ENCODE results near the gene LMAN2.
"Not testable (repeated sequence)": the region's sequence is repeated elsewhere in the genome, so short reads cannot be mapped to it uniquely, and the experiment has no call there.

LMAN2 gene

GRCh38 chr5:177364159-177364962 lies 12.9 kb upstream of the LMAN2 start:
- DNase-seq = peak in 1 of 2 donors; percentile 49

GRCh38 chr5:177363565-177363964 lies 12.1 kb upstream of the LMAN2 start:
- DNase-seq = no peak

GRCh38 chr5:177362610-177363507 lies 11.4 kb upstream of the LMAN2 start:
- DNase-seq = peak; percentile 71 to 76

- DNase-seq = no peak
These were observed 10.8 kb upstream of the LMAN2 start for GRCh38 chr5:177362292-177362609.

GRCh38 chr5:177361418-177362291 lies 10.2 kb upstream of the LMAN2 start:
- DNase-seq = peak in 1 of 2 donors; percentile 29

- DNase-seq = not testable (repeated sequence)
These were observed 9.3 kb upstream of the LMAN2 start for GRCh38 chr5:177360740-177361139.

GRCh38 chr5:177359860-177360259 lies 8.4 kb upstream of the LMAN2 start:
- no peak for DNase-seq

GRCh38 chr5:177359451-177359851 lies 8.0 kb upstream of the LMAN2 start:
- no peak for DNase-seq

- no peak for DNase-seq
These were observed 6.9 kb upstream of the LMAN2 start for GRCh38 chr5:177358370-177358819.

- peak; percentile 59 to 72 for DNase-seq
These were observed 6.2 kb upstream of the LMAN2 start, which contains the start of gene RGS14 for GRCh38 chr5:177357459-177358351. RGS14 (plus strand) TSS chr5:177357924; CDS start chr5:177358025, 101 bp downstream.

- DNase-seq = no peak
These were observed 5.6 kb upstream of the LMAN2 start for GRCh38 chr5:177357146-177357458.

GRCh38 chr5:177356746-177357145 lies 5.3 kb upstream of the LMAN2 start:
- DNase-seq = no peak

- DNase-seq = no peak
These were observed 4.3 kb upstream of the LMAN2 start for GRCh38 chr5:177355868-177356168.

- no peak for DNase-seq
These were observed 3.8 kb upstream of the LMAN2 start for GRCh38 chr5:177355162-177355867.

- DNase-seq = no peak
These were observed 3.2 kb upstream of the LMAN2 start for GRCh38 chr5:177354711-177355110.

GRCh38 chr5:177354256-177354655 lies 2.8 kb upstream of the LMAN2 start:
- no peak for DNase-seq

- DNase-seq = no peak
These were observed 1.6 kb upstream of the LMAN2 start for GRCh38 chr5:177353093-177353492.

- no peak for DNase-seq
These were observed 584 bp downstream of the LMAN2 start for GRCh38 chr5:177350776-177351391.

- no peak for DNase-seq
These were observed 1.7 kb downstream of the LMAN2 start for GRCh38 chr5:177349762-177350161.

- DNase-seq = no peak
These were observed 2.2 kb downstream of the LMAN2 start for GRCh38 chr5:177349362-177349647.

- DNase-seq = no peak
These were observed 3.8 kb downstream of the LMAN2 start for GRCh38 chr5:177347699-177348098.

Measured in stimulated activated CD4-positive, alpha-beta T cell treated with anti-CD3 and anti-CD28 coated beads, Interleukin-2, amount 100 ng/mL, for 24 hours (primary cell).